GM18870 (cell line): ENCODE data around the gene TEKT5.
"Not testable (repeated sequence)": the region's sequence is repeated elsewhere in the genome, so short reads cannot be mapped to it uniquely, and the experiment has no call there.

ENCODE experiments used
- ATAC-seq: cut with Tn5 transposase; IDR thresholded peaks from one replicate; pipeline ENCODE4 v1.9.1; 2021; ENCODE audit warnings: moderate library complexity; ENCODE audit not compliant: unreplicated experiment

TEKT5 gene

GRCh38 chr16:10637337-10638037 lies 57.2 kb downstream of the TEKT5 start:
- ATAC-seq, result no peak

- no peak for ATAC-seq
Observed at GRCh38 chr16:10635365-10636021, 59.2 kb downstream of the TEKT5 start.

GRCh38 chr16:10633429-10633828 lies 61.3 kb downstream of the TEKT5 start:
- not testable (repeated sequence) for ATAC-seq

- no peak for ATAC-seq
Observed at GRCh38 chr16:10631886-10632285, 62.8 kb downstream of the TEKT5 start.

GRCh38 chr16:10629592-10629963 lies 65.2 kb downstream of the TEKT5 start:
- no peak for ATAC-seq

GRCh38 chr16:10625595-10626357 lies 69.0 kb downstream of the TEKT5 start:
- ATAC-seq, result no peak

GRCh38 chr16:10624527-10624926 lies 70.2 kb downstream of the TEKT5 start:
- no peak for ATAC-seq

- no peak for ATAC-seq
Observed at GRCh38 chr16:10623059-10623458, 71.7 kb downstream of the TEKT5 start.

GRCh38 chr16:10622036-10622921 lies 72.5 kb downstream of the TEKT5 start:
- ATAC-seq, result no peak

GRCh38 chr16:10621216-10621949 lies 73.3 kb downstream of the TEKT5 start:
- not testable (repeated sequence) for ATAC-seq

- ATAC-seq, result no peak
Observed at GRCh38 chr16:10620120-10620519, 74.6 kb downstream of the TEKT5 start.

- ATAC-seq, result no peak
Observed at GRCh38 chr16:10619271-10619849, 75.4 kb downstream of the TEKT5 start.

- no peak for ATAC-seq
Observed at GRCh38 chr16:10618710-10619209, 76.0 kb downstream of the TEKT5 start.

GRCh38 chr16:10617662-10618420 lies 76.9 kb downstream of the TEKT5 start:
- no peak for ATAC-seq

- ATAC-seq, result no peak
Observed at GRCh38 chr16:10616756-10617640, 77.7 kb downstream of the TEKT5 start.

- no peak for ATAC-seq
Observed at GRCh38 chr16:10616419-10616755, 78.3 kb downstream of the TEKT5 start.

- ATAC-seq, result no peak
Observed at GRCh38 chr16:10614685-10615084, 80.0 kb downstream of the TEKT5 start.
